Upper lobe of left lung (tissue), 6 donors: ENCODE measurements around the gene BMP8A. TPM values are rescaled to one million over a fixed set of nuclear protein-coding genes. Genes with fewer than 3 reads are reported as not detected.
"Not testable (repeated sequence)": the region's sequence is repeated elsewhere in the genome, so short reads cannot be mapped to it uniquely, and the experiment has no call there.

Experiments used
- ATAC-seq, 2 donors: fragments of 200-7000 bp; cut with Tn5 transposase; one replicate each; pipeline ENCODE4 v1.9.1; 2022; ENCODE audit warnings: mild to moderate bottlenecking in 2 of 2, moderate library complexity in 2 of 2; ENCODE audit not compliant: low FRiP score in 2 of 2
- DNase-seq, 2 donors: peaks; one replicate each; pipeline ENCODE4 v3.0.0-alpha.2; 2019 to 2020
- H3K27ac ChIP-seq, 4 donors: fragments of 200-600 bp; sonication (generic); one replicate each; pipeline ENCODE4 v1.5.1; 2016 to 2019
- H3K27me3 ChIP-seq, 4 donors: fragments of 200-600 bp; sonication (generic); one replicate each; pipeline ENCODE4 v1.5.1; 2017 to 2019
- H3K36me3 ChIP-seq, 4 donors: fragments of 200-600 bp; sonication (generic); one replicate each; pipeline ENCODE4 v1.5.1; 2016 to 2019
- H3K4me1 ChIP-seq, 4 donors: fragments of 200-600 bp; sonication (generic); one replicate each; pipeline ENCODE4 v1.5.1; 2018 to 2019
- H3K4me3 ChIP-seq, 4 donors: fragments of 200-600 bp; sonication (generic); one replicate each; pipeline ENCODE4 v1.5.1; 2017 to 2019; ENCODE audit warnings: mild to moderate bottlenecking in 2 of 4, moderate library complexity in 1 of 4
- H3K9me3 ChIP-seq, 4 donors: fragments of 200-600 bp; sonication (generic); one replicate each; pipeline ENCODE4 v1.5.1; 2018 to 2019
- EP300 ChIP-seq, 4 donors: sonication (generic); formaldehyde crosslinking; IDR thresholded peaks; one replicate each; pipeline ENCODE4 v1.5.1; 2017; ENCODE audit warnings: antibody characterized with exemption in 4 of 4, control low read depth in 2 of 4
- POLR2A ChIP-seq, 4 donors: fragments of 450-650 bp; IDR thresholded peaks; one replicate each; pipeline ENCODE4 v1.5.1; 2016 to 2017; ENCODE audit warnings: antibody characterized with exemption in 4 of 4, mild to moderate bottlenecking in 2 of 4
- POLR2AphosphoS5 ChIP-seq, 2 donors: sonication (generic); formaldehyde crosslinking; IDR thresholded peaks; one replicate each; pipeline ENCODE4 v1.5.1; 2017; ENCODE audit warnings: antibody characterized with exemption in 2 of 2
- WGBS, 2 donors: methylation state at CpG; one replicate each; pipeline ENCODE4 v1.1.5; 2017 to 2018; 5-methylcytosine and 5-hydroxymethylcytosine counted together
- total RNA-seq, 6 donors: library from RNA; depleted of rRNA in 4 of 6; stranded (reverse); fragments of >200 nt in 4 of 6; gene quantifications; one replicate each; pipeline versions ENCODE4 v1.1.0 to v1.2.1, GENCODE V29; 2016 to 2021
- TF ChIP-seq, protein P1 (sequence below), 6 experiments: fragments of 450-650 bp in 4 of 6; fragments of 200-600 bp in 2 of 6; sonication (generic) in 2 of 6; IDR thresholded peaks; one replicate each; pipeline ENCODE4 v1.5.1; 2016 to 2019; ENCODE audit warnings: antibody characterized with exemption in 6 of 6
- donor health status: DM: no; HTN: no; CAD: no; lungs with moderate emphysema.
- donor health status: DM: no; HTN: yes; CAD: no; lungs with severe emphysema.

BMP8A gene
- total RNA-seq, 6 donors from 2014 or later: 0.30 to 1.4 (median 0.88) TPM; not detected in 1

DNA sequence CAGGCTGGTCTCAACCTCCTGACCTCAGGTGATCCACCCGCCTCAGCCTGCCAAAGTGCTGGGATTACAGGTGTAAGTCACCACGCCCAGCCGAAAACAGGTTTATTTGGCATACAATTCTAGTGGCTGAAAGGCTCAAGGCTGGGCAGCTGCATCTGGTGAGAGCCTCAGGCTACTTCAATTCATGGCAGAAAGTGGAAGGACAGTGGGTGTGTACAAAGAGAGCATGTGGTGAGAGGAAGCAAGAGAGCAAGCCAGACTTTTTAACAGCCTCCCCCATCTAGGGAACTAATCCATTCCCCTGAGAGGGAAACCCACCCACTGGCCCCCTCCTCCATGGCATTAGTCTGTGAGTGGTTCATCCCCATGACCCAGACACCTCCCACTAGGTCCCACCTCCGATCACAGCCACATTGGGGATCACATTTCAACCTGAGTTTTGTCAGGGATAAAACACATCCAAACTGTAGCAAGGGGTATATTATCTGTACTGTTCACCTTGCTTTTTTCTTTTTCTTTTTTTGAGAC lies 9.5 kb downstream of the BMP8A start:
- Histone ChIP-seq H3K27ac (no peak overlapping the region), H3K4me1 (peaks cover 0 to 7% (median 0%) of the 10 kb centered on the region in 4 donors), H3K9me3 (no peaks in the 10 kb centered on the region), H3K4me3 (no peak overlapping the region), H3K36me3 (no peaks in the 10 kb centered on the region), H3K27me3 (no peaks in the 10 kb centered on the region)
- no peak for TF ChIP-seq POLR2A (IDR thresholded peaks at IDR 0.05)
- TF ChIP-seq EP300 (IDR thresholded peaks at IDR 0.05): no peak
- TF ChIP-seq, protein P1, sequence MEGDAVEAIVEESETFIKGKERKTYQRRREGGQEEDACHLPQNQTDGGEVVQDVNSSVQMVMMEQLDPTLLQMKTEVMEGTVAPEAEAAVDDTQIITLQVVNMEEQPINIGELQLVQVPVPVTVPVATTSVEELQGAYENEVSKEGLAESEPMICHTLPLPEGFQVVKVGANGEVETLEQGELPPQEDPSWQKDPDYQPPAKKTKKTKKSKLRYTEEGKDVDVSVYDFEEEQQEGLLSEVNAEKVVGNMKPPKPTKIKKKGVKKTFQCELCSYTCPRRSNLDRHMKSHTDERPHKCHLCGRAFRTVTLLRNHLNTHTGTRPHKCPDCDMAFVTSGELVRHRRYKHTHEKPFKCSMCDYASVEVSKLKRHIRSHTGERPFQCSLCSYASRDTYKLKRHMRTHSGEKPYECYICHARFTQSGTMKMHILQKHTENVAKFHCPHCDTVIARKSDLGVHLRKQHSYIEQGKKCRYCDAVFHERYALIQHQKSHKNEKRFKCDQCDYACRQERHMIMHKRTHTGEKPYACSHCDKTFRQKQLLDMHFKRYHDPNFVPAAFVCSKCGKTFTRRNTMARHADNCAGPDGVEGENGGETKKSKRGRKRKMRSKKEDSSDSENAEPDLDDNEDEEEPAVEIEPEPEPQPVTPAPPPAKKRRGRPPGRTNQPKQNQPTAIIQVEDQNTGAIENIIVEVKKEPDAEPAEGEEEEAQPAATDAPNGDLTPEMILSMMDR (IDR thresholded peaks at IDR 0.05): no peak
- no peak for TF ChIP-seq POLR2AphosphoS5 (IDR thresholded peaks at IDR 0.05)
- no peak for ATAC-seq
- no peak for DNase-seq
- WGBS, 2 donors: 82 to 89% methylated on average over 4 of the region's 4 CpGs

DNA sequence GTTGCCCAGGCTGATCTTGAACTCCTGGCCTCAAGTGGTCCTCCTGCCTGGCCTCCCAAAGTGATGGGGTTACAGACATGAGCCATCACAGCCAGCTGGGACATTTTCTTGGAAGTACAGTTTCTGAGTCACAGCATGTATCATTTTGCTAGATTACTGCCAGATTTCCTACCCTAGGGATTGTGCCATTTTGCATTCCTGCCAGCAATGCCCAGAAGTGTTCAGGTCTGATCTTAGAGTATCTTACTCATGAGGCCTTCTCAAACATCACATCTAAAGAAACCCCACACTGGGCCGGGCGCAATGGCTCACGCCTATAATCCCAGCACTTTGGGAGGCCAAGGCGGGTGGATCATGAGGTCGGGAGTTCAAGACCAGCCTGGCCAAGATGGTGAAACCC lies 10.2 kb downstream of the BMP8A start:
- no peak for ATAC-seq
- 73% methylated on average over 5 of the region's 5 CpGs; no CpG with 5 or more reads in 1 of the 2 donors for WGBS, 2 donors

GRCh38 chr1:39504436-39504835 lies 13.0 kb downstream of the BMP8A start:
- 78 to 80% methylated on average over 9 of the region's 9 CpGs for WGBS, 2 donors
- not testable (repeated sequence) for H3K9me3 ChIP-seq, H3K27me3 ChIP-seq, H3K4me3 ChIP-seq, DNase-seq, ATAC-seq, H3K27ac ChIP-seq, H3K36me3 ChIP-seq
- peaks cover 0 to 10% (median 7%) of the 10 kb centered on the region in 4 donors for H3K4me1 ChIP-seq

More for the DNA sequence above, 10.2 kb downstream of the BMP8A start:
- no peak overlapping the region for H3K4me3 ChIP-seq
- H3K27ac ChIP-seq: no peak overlapping the region
- no peak for DNase-seq
- H3K4me1 ChIP-seq: peaks cover 0 to 7% (median 0%) of the 10 kb centered on the region in 4 donors
- H3K9me3 ChIP-seq: no peaks in the 10 kb centered on the region
- TF ChIP-seq, protein P1 (IDR thresholded peaks at IDR 0.05): no peak
- TF ChIP-seq POLR2AphosphoS5 (IDR thresholded peaks at IDR 0.05) (no peak), POLR2A (IDR thresholded peaks at IDR 0.05) (no peak), EP300 (IDR thresholded peaks at IDR 0.05) (no peak)
- no peaks in the 10 kb centered on the region for H3K36me3 ChIP-seq
- H3K27me3 ChIP-seq: no peaks in the 10 kb centered on the region

- Histone ChIP-seq H3K27me3 (no peaks in the 10 kb centered on the region), H3K27ac (no peak overlapping the region), H3K9me3 (no peaks in the 10 kb centered on the region), H3K36me3 (no peaks in the 10 kb centered on the region), H3K4me3 (no peak overlapping the region), H3K4me1 (peaks cover 0 to 14% (median 8%) of the 10 kb centered on the region in 4 donors)
- DNase-seq (no peak), ATAC-seq (no peak)
- TF ChIP-seq POLR2AphosphoS5 (IDR thresholded peaks at IDR 0.05) (no peak), EP300 (IDR thresholded peaks at IDR 0.05) (no peak), POLR2A (IDR thresholded peaks at IDR 0.05) (no peak)
- TF ChIP-seq, protein P1 (IDR thresholded peaks at IDR 0.05): no peak
Observed at GRCh38 chr1:39505289-39505688, 13.9 kb downstream of the BMP8A start.

GRCh38 chr1:39507230-39507928 lies 15.9 kb downstream of the BMP8A start:
- Histone ChIP-seq H3K9me3 (no peaks in the 10 kb centered on the region), H3K27ac (no peak overlapping the region)
- WGBS, 2 donors: 75 to 83% methylated on average over 12 to 14 of the region's 14 CpGs

More at GRCh38 chr1:39507230-39507928, 15.9 kb downstream of the BMP8A start:
- TF ChIP-seq, protein P1 (IDR thresholded peaks at IDR 0.05): no peak
- TF ChIP-seq POLR2AphosphoS5 (IDR thresholded peaks at IDR 0.05): no peak
- no peak for TF ChIP-seq EP300 (IDR thresholded peaks at IDR 0.05)
- no peak for TF ChIP-seq POLR2A (IDR thresholded peaks at IDR 0.05)
- H3K4me3 ChIP-seq: no peak overlapping the region
- H3K27me3 ChIP-seq: no peaks in the 10 kb centered on the region
- no peak for DNase-seq
- no peaks in the 10 kb centered on the region for H3K36me3 ChIP-seq
- no peak for ATAC-seq
- peaks cover 0 to 14% (median 5%) of the 10 kb centered on the region in 4 donors for H3K4me1 ChIP-seq
